Stimulated activated CD4-positive, alpha-beta T cell treated with anti-CD3 and anti-CD28 coated beads, Interleukin-4, amount 100 ng/mL, for 48 hours (primary cell): Measurements from ENCODE around the gene TAGAP.
"Not testable (repeated sequence)": the region's sequence is repeated elsewhere in the genome, so short reads cannot be mapped to it uniquely, and the experiment has no call there.

Source experiments
- DNase-seq, 2 donors: peaks; one replicate each; pipeline ENCODE4 v3.0.0-alpha.2; 2020; ENCODE audit warnings: low read depth in 2 of 2

The TAGAP gene

GRCh38 chr6:159043947-159044346, 844 bp downstream of the TAGAP start:
- no peak for DNase-seq

- no peak for DNase-seq
Measured at GRCh38 chr6:159043251-159043650, 1.5 kb downstream of the TAGAP start.

- DNase-seq = no peak
Measured at GRCh38 chr6:159042826-159043181, 2.0 kb downstream of the TAGAP start.

GRCh38 chr6:159042003-159042825, 2.6 kb downstream of the TAGAP start:
- DNase-seq = peak in 1 of 2 donors; percentile 40

GRCh38 chr6:159041181-159041580, 3.6 kb downstream of the TAGAP start:
- DNase-seq = no peak

GRCh38 chr6:159039885-159040258, 4.9 kb downstream of the TAGAP start:
- DNase-seq = no peak

- DNase-seq = no peak
Measured at GRCh38 chr6:159038914-159039884, 5.6 kb downstream of the TAGAP start.

GRCh38 chr6:159038318-159038717, 6.5 kb downstream of the TAGAP start:
- not testable (repeated sequence) for DNase-seq

GRCh38 chr6:159037756-159038290, 7.0 kb downstream of the TAGAP start:
- DNase-seq = no peak

GRCh38 chr6:159036673-159037072, 8.1 kb downstream of the TAGAP start:
- no peak for DNase-seq

- no peak for DNase-seq
Measured at GRCh38 chr6:159035891-159036290, 8.9 kb downstream of the TAGAP start.

GRCh38 chr6:159033160-159034049, 11.4 kb downstream of the TAGAP start:
- no peak for DNase-seq

- DNase-seq = no peak
Measured at GRCh38 chr6:159031846-159032245, 12.9 kb downstream of the TAGAP start.

GRCh38 chr6:159030168-159030567, 14.6 kb downstream of the TAGAP start:
- no peak for DNase-seq

GRCh38 chr6:159025224-159025623, 19.6 kb downstream of the TAGAP start:
- DNase-seq = not testable (repeated sequence)

GRCh38 chr6:159023893-159024292, 20.9 kb downstream of the TAGAP start:
- DNase-seq = no peak

GRCh38 chr6:159020011-159020410, 24.8 kb downstream of the TAGAP start:
- DNase-seq = no peak

GRCh38 chr6:159017757-159018559, 26.8 kb downstream of the TAGAP start:
- DNase-seq = no peak

- DNase-seq = no peak
Measured at GRCh38 chr6:159014406-159014805, 30.4 kb downstream of the TAGAP start.

- DNase-seq = no peak
Measured at GRCh38 chr6:159013229-159013628, 31.6 kb downstream of the TAGAP start.

- DNase-seq = no peak
Measured at GRCh38 chr6:159012201-159012600, 32.6 kb downstream of the TAGAP start.
